Measurements from ENCODE around the gene ZDHHC24. TPM values are rescaled to one million over a fixed set of nuclear protein-coding genes. Genes with fewer than 3 reads are reported as not detected.
"Not testable (repeated sequence)": the region's sequence is repeated elsewhere in the genome, so short reads cannot be mapped to it uniquely, and the experiment has no call there.

ZDHHC24 gene
- total and polyA plus RNA-seq, 10 of the 15 experiments (the other 5 are each of a cell fraction or from before 2014, with no cell fraction given), result 0.86 to 17.5 (median 6.8) TPM

GRCh38 chr11:66540598-66540997 lies 5.2 kb downstream of the ZDHHC24 start:
- H3K36me3 ChIP-seq (ENCODE audit: control insufficient read depth in 2 of 2, insufficient read depth in 2 of 2, low read length in 1 of 2); FAIRE-seq; in situ Hi-C loops (cut with MboI): not testable (repeated sequence)

GRCh38 chr11:66539870-66540213 lies 6.0 kb downstream of the ZDHHC24 start:
- ChIA-PET CTCF (no interaction called here), POLR2A (interaction anchor here (0.6 kb wide), 1 partner anchor 144 kb away, joined by 4 read pairs; no protein-coding TSS in a partner anchor), RAD21 (ENCODE audit: unreplicated experiment) (no interaction called here), SMC1A (ENCODE audit: uncharacterized antibody, unreplicated experiment) (no interaction called here)
- Histone ChIP-seq H3K4me1 (ENCODE audit: control insufficient read depth, insufficient read depth, low read length) (peaks cover 10% of the 10 kb centered on the region), H3K4me2 (ENCODE audit: control insufficient read depth, insufficient read depth) (no peak overlapping the region), H3K4me3 (no peak overlapping the region), H2AFZ (ENCODE audit: control insufficient read depth, low read depth, low read length) (no peak overlapping the region), H3K27me3 (replicated peaks in 1 of 2; ENCODE audit: control insufficient read depth in 2 of 2, insufficient read depth in 2 of 2, low read length in 1 of 2) (no peaks in the 10 kb centered on the region), H3K9ac (ENCODE audit: control insufficient read depth, insufficient read depth, low read length) (no peak overlapping the region), H4K20me1 (ENCODE audit: control insufficient read depth, insufficient read depth) (no peaks in the 10 kb centered on the region), H3K79me2 (ENCODE audit: control insufficient read depth, insufficient read depth, low read length) (peaks cover 2% of the 10 kb centered on the region; the same call in 1 of the 2 replicates), H3K9me3 (replicated peaks; ENCODE audit: control insufficient read depth, insufficient read depth, low read length) (no peaks in the 10 kb centered on the region), H3K36me3 (ENCODE audit: control insufficient read depth in 2 of 2, insufficient read depth in 2 of 2, low read length in 1 of 2) (peaks cover 0 to 3% of the 10 kb centered on the region in 2 experiments; a peak in 1 of 4 replicates), H3K27ac (ENCODE audit: control insufficient read depth, insufficient read depth) (no peak overlapping the region)
- intact Hi-C loops (cut with micrococcal nuclease; ENCODE audit: unreplicated experiment), result no loop called here
- FAIRE-seq (no peak), DNase-seq (ENCODE audit: low read depth, low spot score) (no peak), ATAC-seq (no peak)
- in situ Hi-C loops (cut with MboI), result no loop called here
- BruUV-seq (replicated peaks), result no TSS peak
- 96% methylated on average over 10 of the region's 10 CpGs for WGBS (ENCODE audit: insufficient coverage, insufficient replicate concordance, low lambda C conversion rate, missing lambda C conversion rate)
- TF ChIP-seq BCL3 (IDR thresholded peaks at IDR 0.05; ENCODE audit: borderline replicate concordance, insufficient read depth, low read depth, low read length, poor library complexity, severe bottlenecking), result no peak
- TF ChIP-seq NR2F1 (conservative IDR thresholded peaks at IDR 0.05), result no peak
- TF ChIP-seq ZBTB11 (CRISPR knock-in tag; IDR thresholded peaks at IDR 0.05), result no peak
- no peak for TF ChIP-seq MEF2A (IDR thresholded peaks at IDR 0.05; ENCODE audit: insufficient read depth, low read depth, low read length)
- no peak for TF ChIP-seq ZNF274 (IDR thresholded peaks at IDR 0.05; ENCODE audit: insufficient read depth, insufficient read length)
- no peak for TF ChIP-seq PKNOX1 (IDR thresholded peaks at IDR 0.05)
- no peak for TF ChIP-seq JUNB (IDR thresholded peaks at IDR 0.05)
- TF ChIP-seq SIN3A (IDR thresholded peaks at IDR 0.05; ENCODE audit: low read depth, low read length), result no peak
- no peak for TF ChIP-seq EED (IDR thresholded peaks at IDR 0.05; ENCODE audit: low read depth)
- no peak for TF ChIP-seq FOS (IDR thresholded peaks at IDR 0.05; ENCODE audit: borderline replicate concordance, extremely low read depth, insufficient read length)
- no peak for TF ChIP-seq POLR2AphosphoS2 (IDR thresholded peaks at IDR 0.05; ENCODE audit: low read depth, low read length)
- TF ChIP-seq SMAD5 (IDR thresholded peaks at IDR 0.05; ENCODE audit: low read depth), result no peak
- TF ChIP-seq NBN (IDR thresholded peaks at IDR 0.05), result no peak
- TF ChIP-seq CBFB (IDR thresholded peaks at IDR 0.05; ENCODE audit: low read depth), result no peak

More at GRCh38 chr11:66540598-66540997, 5.2 kb downstream of the ZDHHC24 start:
- H3K79me2 ChIP-seq (ENCODE audit: control insufficient read depth, insufficient read depth, low read length); H3K9me3 ChIP-seq (replicated peaks; ENCODE audit: control insufficient read depth, insufficient read depth, low read length); H3K4me1 ChIP-seq (ENCODE audit: control insufficient read depth, insufficient read depth, low read length); BruUV-seq (replicated peaks); intact Hi-C loops (cut with micrococcal nuclease; ENCODE audit: unreplicated experiment); DNase-seq (ENCODE audit: low read depth, low spot score); H3K4me3 ChIP-seq; H3K9ac ChIP-seq (ENCODE audit: control insufficient read depth, insufficient read depth, low read length); H4K20me1 ChIP-seq (ENCODE audit: control insufficient read depth, insufficient read depth); POLR2A ChIA-PET; H3K27ac ChIP-seq (ENCODE audit: control insufficient read depth, insufficient read depth); H2AFZ ChIP-seq (ENCODE audit: control insufficient read depth, low read depth, low read length); SMC1A ChIA-PET (ENCODE audit: uncharacterized antibody, unreplicated experiment); CTCF ChIA-PET; H3K27me3 ChIP-seq (replicated peaks in 1 of 2; ENCODE audit: control insufficient read depth in 2 of 2, insufficient read depth in 2 of 2, low read length in 1 of 2); H3K4me2 ChIP-seq (ENCODE audit: control insufficient read depth, insufficient read depth); RAD21 ChIA-PET (ENCODE audit: unreplicated experiment); ATAC-seq: not testable (repeated sequence)
- WGBS (ENCODE audit: insufficient coverage, insufficient replicate concordance, low lambda C conversion rate, missing lambda C conversion rate), result 97% methylated on average over 8 of the region's 8 CpGs

Data from GM12878 (cell line).